Heart right ventricle (tissue), 16 donors: Measurements from ENCODE around the gene MIOX. TPM values are rescaled to one million over a fixed set of nuclear protein-coding genes. Genes with fewer than 3 reads are reported as not detected.

Experiments used
- ATAC-seq, 8 donors: fragments of 200-7000 bp; cut with Tn5 transposase; one replicate each; pipeline ENCODE4 v1.9.1; 2020; ENCODE audit warnings: mild to moderate bottlenecking in 8 of 8, moderate library complexity in 8 of 8, moderate number of reproducible peaks in 1 of 8
- DNase-seq, 2 donors: peaks; one replicate each; pipeline ENCODE4 v3.0.0-alpha.2; 2020
- H3K27ac ChIP-seq, 10 donors: fragments of 200-600 bp; sonication (generic) in 2 of 10; one replicate each; pipeline versions ENCODE4 v1.5.0 to v1.8.0; 2020 to 2022; ENCODE audit warnings: mild to moderate bottlenecking in 3 of 10
- H3K27me3 ChIP-seq, 7 donors: fragments of 200-600 bp; one replicate each; pipeline ENCODE4 v1.8.0; 2021 to 2022; ENCODE audit warnings: mild to moderate bottlenecking in 2 of 7
- H3K36me3 ChIP-seq, 9 donors: fragments of 200-600 bp; sonication (generic) in 1 of 9; one replicate each; pipeline versions ENCODE4 v1.5.0 to v1.8.0; 2020 to 2022; ENCODE audit warnings: mild to moderate bottlenecking in 2 of 9
- H3K4me1 ChIP-seq, 9 donors: fragments of 200-600 bp; sonication (generic) in 1 of 9; one replicate each; pipeline versions ENCODE4 v1.5.0 to v1.8.0; 2020 to 2022; ENCODE audit warnings: mild to moderate bottlenecking in 4 of 9
- H3K4me3 ChIP-seq, 10 donors: fragments of 200-600 bp; sonication (generic) in 2 of 10; one replicate each; pipeline versions ENCODE4 v1.5.0 to v1.8.0; 2020 to 2022; ENCODE audit warnings: mild to moderate bottlenecking in 7 of 10, moderate library complexity in 2 of 10
- H3K9me3 ChIP-seq, 11 donors: fragments of 200-600 bp in 10 of 11; sonication (generic) in 2 of 11; one replicate each; pipeline versions ENCODE4 v1.5.0 to v1.8.0; 2013 to 2022; ENCODE audit warnings: mild to moderate bottlenecking in 2 of 11, control low read depth in 1 of 11, moderate library complexity in 1 of 11
- CTCF ChIP-seq, 9 donors: fragments of 200-600 bp; sonication (generic) in 2 of 9; IDR thresholded peaks; one replicate each; pipeline versions ENCODE4 v1.5.0 to v1.8.0; 2021 to 2022; ENCODE audit warnings: antibody characterized with exemption in 9 of 9, mild to moderate bottlenecking in 5 of 9, moderate library complexity in 1 of 9
- WGBS, 2 donors: extraction: QIAGEN DNeasy Blood & Tissue Kit; methylation state at CpG; one replicate each; pipeline ENCODE4 v1.1.7; 2013; ENCODE audit warnings: inconsistent platforms in 1 of 2; 5-methylcytosine and 5-hydroxymethylcytosine counted together
- intact Hi-C, 10 donors: fragments of 100-400 bp; cut with DNase I; formaldehyde crosslinking; loops; one replicate each; pipeline versions ENCODE4 v1.11.1 to v1.14.2; 2022
- polyA plus RNA-seq, 2 donors: library from polyadenylated mRNA; stranded (reverse); fragments of 200-250 nt; gene quantifications; one replicate each; pipeline ENCODE4 v1.2.3, GENCODE V29; 2013
- total RNA-seq, 10 donors: library from RNA; stranded (reverse); fragmentation: NEBNext Ultra II Directional in 3 of 10; extraction: Animal tissue kit (Norgen Biotek cat#: 25700) in 3 of 10; gene quantifications; one replicate each; pipeline versions ENCODE4 v1.2.1 to v1.2.4, GENCODE V29; 2021 to 2023
- donor health status: Arrhythmogenic right ventricular cardiomyopathy.
- donor health status: ischemic (EF 13 %, LVEDD 7.1; RV severe dilation, severe dysfunction).
- donor health status: healthy with polysubstance abuse.
- donor health status: DM: no; HTN: yes; CAD: no.
- donor health status: DM: no; HTN: no; CAD: no.
- donor health status: ischemic (EF 25% LVEDD 6.9; RV normal size, moderate dysfunction).
- donor health status: ischemic (EF 25% LVEDD 5.7; RV mildly dilated, moderate dysfunction).
- donor health status: healthy.
- donor health status: DM: yes; HTN: yes; CAD: no.
- donor health status: Ischemic cardiomyopathy.
- donor health status: ischemic (EF 35%, LVEDD 5.7; RV mildly dilated, moderate dysfunction).
- donor health status: nonischemic (EF 11% LVEDD 7.7; RV severe dilation, severe dysfunction).
- donor health status: DM: yes; HTN: yes; CAD: no.
- donor health status: PGD.
- donor health status: ischemic (EF 29% LVEDD 5.4; RV normal size, mild dysfunction).
- donor health status: nonischemic (EF 23%, LVEDD 6.1; RV moderate dilation, normal function).

MIOX gene
- total and polyA plus RNA-seq, 12 donors: not detected

GRCh38 chr22:50445880-50446707 is 40.6 kb upstream of the MIOX start:
- no peak for TF ChIP-seq CTCF (IDR thresholded peaks at IDR 0.05)
- peaks cover 0 to 8% (median 0%) of the 10 kb centered on the region in 9 donors for H3K4me1 ChIP-seq
- intact Hi-C loops: no loop called here
- peak in 2 of 8 donors; percentile 1 to 3 for ATAC-seq
- H3K36me3 ChIP-seq: peaks cover 0 to 90% (median 29%) of the 10 kb centered on the region in 9 donors
- no peaks in the 10 kb centered on the region for H3K27me3 ChIP-seq
- no peaks in the 10 kb centered on the region for H3K9me3 ChIP-seq
- no peak overlapping the region for H3K4me3 ChIP-seq
- H3K27ac ChIP-seq: no peak overlapping the region
- WGBS, 2 donors: 73 to 80% methylated on average over 16 to 17 of the region's 17 CpGs
- DNase-seq: peak in 1 of 2 donors; percentile 15

- no peaks in the 10 kb centered on the region for H3K27me3 ChIP-seq
- 89 to 91% methylated on average over 54 of the region's 54 CpGs for WGBS, 2 donors
Observed at GRCh38 chr22:50446708-50447575, 39.7 kb upstream of the MIOX start.

GRCh38 chr22:50447576-50448551 is 38.8 kb upstream of the MIOX start:
- H3K4me3 ChIP-seq: no peak overlapping the region
- H3K36me3 ChIP-seq: peaks cover 0 to 96% (median 32%) of the 10 kb centered on the region in 9 donors
- H3K27ac ChIP-seq: no peak overlapping the region
- peak in 1 of 8 donors; percentile 7 for ATAC-seq
- TF ChIP-seq CTCF (IDR thresholded peaks at IDR 0.05): no peak
- no peak for DNase-seq
- intact Hi-C loops: no loop called here
- H3K27me3 ChIP-seq: no peaks in the 10 kb centered on the region
- H3K4me1 ChIP-seq: peaks cover 0 to 8% (median 0%) of the 10 kb centered on the region in 9 donors
- H3K9me3 ChIP-seq: no peaks in the 10 kb centered on the region
- 92 to 93% methylated on average over 27 of the region's 27 CpGs for WGBS, 2 donors

More at GRCh38 chr22:50446708-50447575, 39.7 kb upstream of the MIOX start:
- no peak for TF ChIP-seq CTCF (IDR thresholded peaks at IDR 0.05)
- DNase-seq: no peak
- Histone ChIP-seq H3K4me3 (no peak overlapping the region), H3K36me3 (peaks cover 0 to 90% (median 32%) of the 10 kb centered on the region in 9 donors), H3K4me1 (peaks cover 0 to 8% (median 0%) of the 10 kb centered on the region in 9 donors), H3K9me3 (no peaks in the 10 kb centered on the region), H3K27ac (no peak overlapping the region)
- peak in 4 of 8 donors; percentile 3 to 17 (median 6) for ATAC-seq
- intact Hi-C loops: no loop called here
